ENCODE measurements around the gene PRXL2A.

Gene PRXL2A

DNA sequence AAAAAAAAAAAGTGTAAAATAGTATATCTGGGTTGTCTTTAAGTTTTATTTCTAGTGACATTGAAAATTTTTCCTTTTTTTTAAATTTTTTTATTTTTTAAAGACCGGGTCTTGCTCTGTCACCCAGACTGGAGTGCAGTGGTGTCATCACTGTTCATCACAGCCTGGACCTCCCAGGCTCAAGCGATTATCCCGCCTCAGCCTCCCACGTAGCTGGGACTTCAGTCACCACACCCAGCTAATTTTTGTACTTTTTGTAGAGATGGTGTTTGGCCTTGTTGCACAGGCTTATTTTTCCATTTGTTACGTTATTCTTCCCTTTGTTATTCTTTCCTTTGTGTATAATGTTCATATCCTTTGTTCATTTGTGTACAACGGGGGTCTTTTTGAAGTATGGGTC is 75.9 kb downstream of the PRXL2A start:
- no peak overlapping the region for H3K4me3 ChIP-seq (replicated peaks in 1 of 2; ENCODE audit: low read depth in 2 of 2, low read length in 2 of 2)
- DNase-seq (ENCODE audit: low read depth in 2 of 2): no peak
- no peak for TF ChIP-seq CTCF (IDR thresholded peaks at IDR 0.05; ENCODE audit: low read depth, low read length)

- no peak overlapping the region for H3K4me3 ChIP-seq (replicated peaks in 1 of 2; ENCODE audit: low read depth in 2 of 2, low read length in 2 of 2)
- DNase-seq (ENCODE audit: low read depth in 2 of 2): no peak
- TF ChIP-seq CTCF (IDR thresholded peaks at IDR 0.05; ENCODE audit: low read depth, low read length): no peak
Observed at GRCh38 chr10:80484676-80485075, 76.3 kb downstream of the PRXL2A start.

DNA sequence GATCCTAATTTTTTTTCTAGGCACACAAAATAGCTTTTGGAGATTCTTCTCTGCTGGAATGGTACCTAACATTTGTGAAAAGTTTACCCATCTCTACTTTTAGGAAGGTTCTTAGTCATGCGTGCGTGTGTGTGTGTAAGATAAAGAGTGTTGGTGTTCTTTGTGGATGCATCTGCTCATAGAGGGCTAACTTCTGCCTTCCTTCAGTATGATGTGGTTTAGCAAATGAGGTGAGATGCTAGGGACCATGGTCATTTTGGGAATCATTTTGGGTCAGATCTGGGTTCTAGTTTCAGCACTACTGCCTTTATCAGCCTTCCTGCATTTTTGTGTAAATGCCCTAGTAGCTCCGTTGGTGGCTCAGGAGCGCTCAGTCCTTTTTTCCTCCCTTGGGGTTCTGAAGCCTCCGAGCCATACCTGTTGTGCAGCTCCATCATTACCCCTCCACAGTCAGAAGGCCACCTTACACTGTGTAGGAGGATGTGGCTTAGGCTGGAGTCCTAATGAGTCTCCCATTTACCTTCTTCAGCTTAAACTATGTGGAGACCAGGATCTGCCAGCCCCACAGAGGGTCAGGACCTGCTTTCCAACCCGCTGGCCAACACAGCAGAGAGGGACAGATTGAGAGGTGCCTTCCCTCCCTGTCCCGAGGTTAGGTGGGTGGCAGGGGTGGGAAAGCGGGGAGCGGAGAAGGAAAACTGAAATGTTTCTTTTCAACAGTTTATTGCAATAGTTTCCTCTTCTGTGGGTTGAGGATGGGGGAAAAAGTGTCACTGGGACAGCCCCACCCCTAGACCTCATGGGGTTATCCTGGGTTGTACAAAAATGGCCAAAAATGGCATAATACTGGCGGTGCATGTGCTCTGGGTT is 77.0 kb downstream of the PRXL2A start:
- no peak for TF ChIP-seq CTCF (IDR thresholded peaks at IDR 0.05; ENCODE audit: low read depth, low read length)
- no peak for DNase-seq (ENCODE audit: low read depth in 2 of 2)
- no peak overlapping the region for H3K4me3 ChIP-seq (replicated peaks in 1 of 2; ENCODE audit: low read depth in 2 of 2, low read length in 2 of 2)

DNA sequence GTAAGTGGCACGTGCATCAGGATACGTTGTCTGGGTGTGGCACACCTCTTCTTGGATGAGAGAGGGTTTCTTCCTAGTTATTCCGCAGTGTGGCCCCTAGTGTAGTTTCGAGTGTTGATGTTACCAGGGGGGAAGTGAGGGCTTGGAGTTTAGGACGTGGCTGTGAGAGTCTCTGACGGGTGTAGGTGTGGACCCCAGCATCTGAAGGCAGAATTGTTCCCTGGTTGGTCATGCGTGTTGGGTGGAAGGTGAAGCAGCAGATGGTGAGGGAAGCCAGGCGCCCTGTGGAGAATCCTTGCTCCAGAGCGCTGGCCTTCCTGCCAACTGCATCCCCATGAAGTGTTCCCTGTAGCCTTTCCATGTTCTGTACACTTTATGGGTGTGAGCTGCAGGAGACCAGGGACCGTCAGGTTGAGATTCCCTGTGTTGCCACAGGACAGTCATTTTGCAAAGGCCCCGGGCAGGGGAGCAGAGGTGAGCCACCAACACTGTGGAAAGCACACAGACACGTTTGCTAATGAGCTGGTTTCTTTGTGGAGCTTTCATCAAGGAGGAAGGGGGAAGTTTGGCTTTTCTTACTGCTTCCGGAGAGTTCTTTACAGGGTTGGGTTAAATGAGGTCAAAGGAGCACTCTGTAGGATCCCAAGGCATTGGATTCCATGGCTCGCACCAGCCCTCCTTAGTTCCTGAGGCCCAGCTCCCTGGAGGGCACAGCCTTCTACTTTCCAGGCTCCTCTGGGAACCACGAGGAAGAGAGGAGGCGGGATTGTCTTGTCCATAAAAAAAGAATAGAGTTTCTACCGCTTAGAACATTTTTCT is 77.8 kb downstream of the PRXL2A start:
- no peak for TF ChIP-seq CTCF (IDR thresholded peaks at IDR 0.05; ENCODE audit: low read depth, low read length)
- DNase-seq (ENCODE audit: low read depth in 2 of 2): no peak
- no peak overlapping the region for H3K4me3 ChIP-seq (replicated peaks in 1 of 2; ENCODE audit: low read depth in 2 of 2, low read length in 2 of 2)
